ENCODE measurements around the gene DLX3. TPM values are rescaled to one million over a fixed set of nuclear protein-coding genes. Genes with fewer than 3 reads are reported as not detected.

DLX3 gene
- total and polyA plus RNA-seq, 2 of the 8 experiments (the other 6 are each of a cell fraction or from before 2014, with no cell fraction given): 0.15 to 0.20 TPM

- peak; percentile 59; the same call in 1 of the 2 replicates for TF ChIP-seq MAX (IDR thresholded peaks at IDR 0.05)
- no peak for TF ChIP-seq CBX5 (IDR thresholded peaks at IDR 0.05; ENCODE audit: low read depth, low read length)
- TF ChIP-seq ASH2L (IDR thresholded peaks at IDR 0.05; ENCODE audit: low read length): peak; percentile 32
- TF ChIP-seq, protein P1, sequence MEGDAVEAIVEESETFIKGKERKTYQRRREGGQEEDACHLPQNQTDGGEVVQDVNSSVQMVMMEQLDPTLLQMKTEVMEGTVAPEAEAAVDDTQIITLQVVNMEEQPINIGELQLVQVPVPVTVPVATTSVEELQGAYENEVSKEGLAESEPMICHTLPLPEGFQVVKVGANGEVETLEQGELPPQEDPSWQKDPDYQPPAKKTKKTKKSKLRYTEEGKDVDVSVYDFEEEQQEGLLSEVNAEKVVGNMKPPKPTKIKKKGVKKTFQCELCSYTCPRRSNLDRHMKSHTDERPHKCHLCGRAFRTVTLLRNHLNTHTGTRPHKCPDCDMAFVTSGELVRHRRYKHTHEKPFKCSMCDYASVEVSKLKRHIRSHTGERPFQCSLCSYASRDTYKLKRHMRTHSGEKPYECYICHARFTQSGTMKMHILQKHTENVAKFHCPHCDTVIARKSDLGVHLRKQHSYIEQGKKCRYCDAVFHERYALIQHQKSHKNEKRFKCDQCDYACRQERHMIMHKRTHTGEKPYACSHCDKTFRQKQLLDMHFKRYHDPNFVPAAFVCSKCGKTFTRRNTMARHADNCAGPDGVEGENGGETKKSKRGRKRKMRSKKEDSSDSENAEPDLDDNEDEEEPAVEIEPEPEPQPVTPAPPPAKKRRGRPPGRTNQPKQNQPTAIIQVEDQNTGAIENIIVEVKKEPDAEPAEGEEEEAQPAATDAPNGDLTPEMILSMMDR (IDR thresholded peaks at IDR 0.05; ENCODE audit: control extremely low read depth in 1 of 3, insufficient read depth in 1 of 3, low read depth in 1 of 3, low read length in 3 of 3): peak; percentile 91 to 95 (median 94)
- no peak for TF ChIP-seq TEAD4 (IDR thresholded peaks at IDR 0.05; ENCODE audit: low read depth, low read length)
- TF ChIP-seq BCL11A (IDR thresholded peaks at IDR 0.05; ENCODE audit: low read depth in 2 of 2, low read length in 2 of 2): no peak
- TF ChIP-seq SUZ12 (IDR thresholded peaks at IDR 0.05; ENCODE audit: low read length): peak; percentile 22; the same call in 1 of the 2 replicates
- no peak for TF ChIP-seq GTF2F1 (IDR thresholded peaks at IDR 0.05; ENCODE audit: borderline replicate concordance, low read depth, low read length)
- TF ChIP-seq SIN3A (conservative IDR thresholded peaks at IDR 0.05 in 1 of 2, IDR thresholded peaks at IDR 0.05 in 1 of 2; ENCODE audit: low read depth in 1 of 2, low read length in 2 of 2): no peak
- peak; percentile 99 for TF ChIP-seq RAD21 (IDR thresholded peaks at IDR 0.05 in 1 of 2, conservative IDR thresholded peaks at IDR 0.05 in 1 of 2; ENCODE audit: low read depth in 2 of 2, low read length in 2 of 2)
- no peak for TF ChIP-seq FOSL1 (IDR thresholded peaks at IDR 0.05; ENCODE audit: insufficient read depth, low read depth, low read length)
- no peak for TF ChIP-seq JUND (IDR thresholded peaks at IDR 0.05; ENCODE audit: low read length)
- TF ChIP-seq SP1 (IDR thresholded peaks at IDR 0.05; ENCODE audit: low read depth, low read length): no peak
- TF ChIP-seq EZH2 (IDR thresholded peaks at IDR 0.05; ENCODE audit: low read depth, low read length, severe bottlenecking): no peak
- TF ChIP-seq HDAC2 (IDR thresholded peaks at IDR 0.05; ENCODE audit: borderline replicate concordance in 1 of 2, low read depth in 2 of 2, low read length in 2 of 2): no peak
- TF ChIP-seq SP4 (IDR thresholded peaks at IDR 0.05; ENCODE audit: low read length): no peak
- no peak for TF ChIP-seq EGR1 (IDR thresholded peaks at IDR 0.05; ENCODE audit: borderline replicate concordance, low read depth, low read length)
- no peak for TF ChIP-seq KDM5A (IDR thresholded peaks at IDR 0.05; ENCODE audit: low read length)
- no peak for TF ChIP-seq KDM1A (IDR thresholded peaks at IDR 0.05; ENCODE audit: borderline replicate concordance, low read length)
- no peak for TF ChIP-seq GABPA (IDR thresholded peaks at IDR 0.05; ENCODE audit: borderline replicate concordance, insufficient read depth, low read length)
- no peak for TF ChIP-seq BRCA1 (IDR thresholded peaks at IDR 0.05; ENCODE audit: low read depth, low read length)
Measured at GRCh38 chr17:49996495-49997300, 1.7 kb upstream of the DLX3 start (continued).
